Measurements from ENCODE around the gene LAMA1.

GRCh38 chr18:7105268-7105667, 12.3 kb downstream of the LAMA1 start:
- TF ChIP-seq CTCF (IDR thresholded peaks at IDR 0.05; ENCODE audit: poor library complexity, severe bottlenecking) (no peak), SMC3 (conservative IDR thresholded peaks at IDR 0.05; ENCODE audit: poor library complexity) (no peak), POLR2AphosphoS5 (IDR thresholded peaks at IDR 0.05) (no peak), TAF1 (IDR thresholded peaks at IDR 0.05; ENCODE audit: low read depth) (no peak)

All from neural cell (in vitro differentiated cells).